K562 (cell line): ENCODE data around the gene GAK. TPM values are rescaled to one million over a fixed set of nuclear protein-coding genes. Genes with fewer than 3 reads are reported as not detected.

Experiments used
- ATAC-seq: fragments of 200-7000 bp; cut with Tn5 transposase; 3 replicates; pipeline ENCODE4 v1.9.1; 2020; ENCODE audit warnings: moderate library complexity
- BruUV-seq: library from RNA; stranded (reverse); fragments of 400-500 nt; replicated peaks from 2 replicates; lab custom pipeline; 2021; lab: Mats Ljungman, UMichigan
- CTCF ChIA-PET: fragments of 300-600 bp; formaldehyde crosslinking; extraction: SDS; loops from one replicate; lab custom pipeline; 2021; ENCODE audit warnings: low intra/inter-chr PET ratio; lab: Yijun Ruan, JAX
- POLR2A ChIA-PET: fragments of 300-600, 350-650 bp; sonication (Branson Sonifier 250); formaldehyde crosslinking; extraction: SDS; loops from one replicate; lab custom pipeline; 2021; ENCODE audit warnings: antibody characterized with exemption, inconsistent platforms; lab: Yijun Ruan, JAX
- DNase-seq, 4 experiments: peaks; one replicate each; pipeline versions ENCODE4 v3.0.0 to v3.0.0-alpha.2; 2011 to 2018; ENCODE audit warnings: low spot score in 3 of 4, mixed read lengths in 3 of 4; ENCODE audit errors: extremely low read depth in 1 of 4
- FAIRE-seq: peaks from 2 replicates; lab custom pipeline; 2011; peaks lifted over from hg19 to GRCh38; lab: Jason Lieb, UNC
- H2AFZ ChIP-seq: 2 replicates; pipeline ENCODE4 v1.6.0; 2011; ENCODE audit warnings: low read depth, low read length, control low read depth, inconsistent platforms
- H3K27ac ChIP-seq: fragments of 200-600 bp; 3 replicates; pipeline ENCODE4 v1.8.0; 2011; ENCODE audit warnings: low read depth, mild to moderate bottlenecking, control low read depth, inconsistent platforms, low read length, moderate library complexity, mixed read lengths; ENCODE audit errors: extremely low read depth
- H3K27me3 ChIP-seq, 2 experiments: fragments of 300-600 bp in 1 of 2; 2 replicates in 1 of 2; 3 replicates in 1 of 2; pipeline versions ENCODE4 v1.6.0 to v1.8.0; 2011; ENCODE audit warnings: inconsistent platforms in 2 of 2, low read length in 2 of 2, mild to moderate bottlenecking in 1 of 2, mixed read lengths in 1 of 2, moderate library complexity in 1 of 2; ENCODE audit not compliant: control insufficient read depth in 2 of 2, insufficient read depth in 2 of 2
- H3K36me3 ChIP-seq: fragments of 300-600 bp; 3 replicates; pipeline ENCODE4 v1.8.0; 2011; ENCODE audit warnings: mild to moderate bottlenecking, low read length, inconsistent platforms; ENCODE audit not compliant: control insufficient read depth, insufficient read depth
- H3K4me1 ChIP-seq, 2 experiments: fragments of 200-600 bp in 1 of 2; replicated peaks in 1 of 2; 2 replicates in 1 of 2; 3 replicates in 1 of 2; pipeline versions ENCODE4 v1.5.1 to v1.8.0; 2011; ENCODE audit warnings: inconsistent platforms in 2 of 2, low read length in 2 of 2, mild to moderate bottlenecking in 1 of 2, mixed read lengths in 1 of 2, moderate library complexity in 1 of 2; ENCODE audit not compliant: control insufficient read depth in 2 of 2, insufficient read depth in 2 of 2
- H3K4me2 ChIP-seq: 2 replicates; pipeline ENCODE4 v1.6.1; 2011; ENCODE audit warnings: low read length, control low read depth, inconsistent platforms, mixed read lengths; ENCODE audit not compliant: insufficient read depth
- H3K4me3 ChIP-seq: fragments of 200-600 bp; sonication (generic), shearing (Covaris generic); 2 replicates; pipeline ENCODE4 v1.5.1; 2016; ENCODE audit warnings: control low read depth, inconsistent platforms
- H3K79me2 ChIP-seq: fragments of 200-600 bp; 3 replicates; pipeline ENCODE4 v1.8.0; 2011; ENCODE audit warnings: low read length, inconsistent platforms; ENCODE audit not compliant: control insufficient read depth, insufficient read depth
- H3K9ac ChIP-seq, 2 experiments: 2 replicates each; pipeline versions ENCODE4 v1.6.0 to v1.6.1; 2011; ENCODE audit warnings: low read depth in 2 of 2, low read length in 2 of 2, control low read depth in 1 of 2, inconsistent platforms in 1 of 2, mild to moderate bottlenecking in 1 of 2, mixed read lengths in 1 of 2; ENCODE audit not compliant: insufficient read depth in 1 of 2
- H3K9me1 ChIP-seq: one replicate; pipeline ENCODE4 v1.6.0; 2011; ENCODE audit warnings: inconsistent platforms, mild to moderate bottlenecking, low read length, moderate library complexity; ENCODE audit not compliant: control insufficient read depth, insufficient read depth
- H3K9me3 ChIP-seq: replicated peaks from 2 replicates; pipeline ENCODE4 v1.5.1; 2011; ENCODE audit warnings: low read depth, low read length, inconsistent platforms; ENCODE audit not compliant: control insufficient read depth, insufficient read depth
- H4K20me1 ChIP-seq: replicated peaks from 2 replicates; pipeline ENCODE4 v1.6.1; 2011; ENCODE audit warnings: low read length, inconsistent platforms, mixed read lengths; ENCODE audit not compliant: control insufficient read depth, insufficient read depth
- ARHGAP35 ChIP-seq: fragments of 450-650 bp; IDR thresholded peaks from 2 replicates; pipeline ENCODE4 v1.6.1; 2018; ENCODE audit not compliant: partially characterized antibody
- ATF1 ChIP-seq, 2 experiments: fragments of 450-650 bp in 1 of 2; IDR thresholded peaks; 2 replicates each; pipeline ENCODE4 v1.6.1; 2016; ENCODE audit warnings: missing compliant biosample characterization in 1 of 2, missing genetic modification characterization in 1 of 2
- DPF2 ChIP-seq: fragments of 450-650 bp; IDR thresholded peaks from 2 replicates; pipeline ENCODE4 v1.6.1; 2016
- EGR1 ChIP-seq: fragments of 450-650 bp; conservative IDR thresholded peaks from 2 replicates; pipeline ENCODE4 v1.6.1; 2017; ENCODE audit warnings: mild to moderate bottlenecking
- ELK1 ChIP-seq: sonication (generic); formaldehyde crosslinking; IDR thresholded peaks from 2 replicates; pipeline ENCODE4 v1.8.1; 2022; ENCODE audit warnings: missing genetic modification reagents
- HEY1 ChIP-seq: fragments of 250-450 bp; sonication (Bioruptor Pico); IDR thresholded peaks from 2 replicates; pipeline ENCODE4 v1.5.0; 2020; ENCODE audit warnings: mild to moderate bottlenecking, moderate library complexity, borderline replicate concordance
- PTBP1 ChIP-seq: fragments of 200-400 bp; formaldehyde crosslinking; IDR thresholded peaks from 2 replicates; pipeline ENCODE4 v1.6.1; 2017; ENCODE audit warnings: low read depth, low read length
- PYGO2 ChIP-seq: fragments of 450-650 bp; IDR thresholded peaks from 2 replicates; pipeline ENCODE4 v1.6.1; 2016; ENCODE audit warnings: mild to moderate bottlenecking, missing genetic modification characterization, moderate library complexity, missing compliant biosample characterization
- TARDBP ChIP-seq: fragments of 450-650 bp; IDR thresholded peaks from 2 replicates; pipeline ENCODE4 v1.6.1; 2016
- VEZF1 ChIP-seq: fragments of 200-800 bp; sonication (Bioruptor generic); IDR thresholded peaks from 2 replicates; pipeline ENCODE4 v1.6.1; 2017; ENCODE audit warnings: missing genetic modification characterization, missing compliant biosample characterization
- YBX1 ChIP-seq: fragments of 450-650 bp; IDR thresholded peaks from 2 replicates; pipeline ENCODE4 v1.7.1; 2016; ENCODE audit warnings: mild to moderate bottlenecking
- ZBTB5 ChIP-seq: fragments of 450-650 bp; IDR thresholded peaks from 2 replicates; pipeline ENCODE4 v1.6.1; 2017; ENCODE audit warnings: antibody characterized with exemption
- ZBTB7A ChIP-seq: IDR thresholded peaks from 2 replicates; pipeline ENCODE4 v1.6.1; 2011; ENCODE audit warnings: low read depth, mild to moderate bottlenecking, low read length, moderate library complexity, borderline replicate concordance; ENCODE audit not compliant: control insufficient read depth
- ZNF274 ChIP-seq: IDR thresholded peaks from 2 replicates; pipeline ENCODE4 v1.6.1; 2011; ENCODE audit warnings: low read depth, mild to moderate bottlenecking, low read length, moderate library complexity, borderline replicate concordance
- ZZZ3 ChIP-seq: fragments of 450-650 bp; IDR thresholded peaks from 2 replicates; pipeline ENCODE4 v1.6.1; 2016; ENCODE audit warnings: antibody characterized with exemption, mild to moderate bottlenecking, moderate library complexity
- WGBS: fragments of 100-300 bp; shearing (Covaris generic); methylation state at CpG from one replicate; pipeline ENCODE4 v1.1.6; 2016; ENCODE audit warnings: low coverage, mixed read lengths; ENCODE audit not compliant: insufficient coverage; ENCODE audit errors: missing lambda C conversion rate; 5-methylcytosine and 5-hydroxymethylcytosine counted together
- in situ Hi-C: fragments of 300-500 bp; cut with MboI; formaldehyde crosslinking; loops from 4 replicates; pipeline ENCODE4 v1.15.0; 2018; ENCODE audit warnings: inconsistent platforms, mixed read lengths
- intact Hi-C: fragments of 100-400 bp; cut with micrococcal nuclease; formaldehyde crosslinking; loops from 2 replicates; pipeline ENCODE4 v1.14.2; 2022
- polyA plus RNA-seq, 8 experiments: library from polyadenylated mRNA; depleted of rRNA in 4 of 8; stranded (reverse) in 5 of 8; unstranded in 3 of 8; fragments of >200 nt; fragmentation: Nextera tagmentation in 2 of 8; fragmentation: Illumina TruSeq in 1 of 8; extraction: Ambion mirVana in 2 of 8; extraction: Trizol in 1 of 8; gene quantifications; 2 replicates each; pipeline versions ENCODE4 v1.2.1 to v1.2.3, GENCODE V29; 2011 to 2014; ENCODE audit warnings: inconsistent platforms in 1 of 8, missing spikeins in 1 of 8
- total RNA-seq, 7 experiments: library from RNA; depleted of rRNA in 6 of 7; stranded (reverse); fragments of >200 nt in 6 of 7; fragmentation: Illumina TruSeq in 2 of 7; extraction: Trizol in 2 of 7; gene quantifications; 2 replicates each; pipeline versions ENCODE4 v1.2.1 to v1.2.3, GENCODE V29; 2011 to 2021; ENCODE audit warnings: low replicate concordance in 1 of 7

GAK gene
- total and polyA plus RNA-seq, 9 of the 15 experiments (the other 6 are each of a cell fraction or from before 2014, with no cell fraction given) = 1.3 to 102 (median 16.2) TPM

DNA sequence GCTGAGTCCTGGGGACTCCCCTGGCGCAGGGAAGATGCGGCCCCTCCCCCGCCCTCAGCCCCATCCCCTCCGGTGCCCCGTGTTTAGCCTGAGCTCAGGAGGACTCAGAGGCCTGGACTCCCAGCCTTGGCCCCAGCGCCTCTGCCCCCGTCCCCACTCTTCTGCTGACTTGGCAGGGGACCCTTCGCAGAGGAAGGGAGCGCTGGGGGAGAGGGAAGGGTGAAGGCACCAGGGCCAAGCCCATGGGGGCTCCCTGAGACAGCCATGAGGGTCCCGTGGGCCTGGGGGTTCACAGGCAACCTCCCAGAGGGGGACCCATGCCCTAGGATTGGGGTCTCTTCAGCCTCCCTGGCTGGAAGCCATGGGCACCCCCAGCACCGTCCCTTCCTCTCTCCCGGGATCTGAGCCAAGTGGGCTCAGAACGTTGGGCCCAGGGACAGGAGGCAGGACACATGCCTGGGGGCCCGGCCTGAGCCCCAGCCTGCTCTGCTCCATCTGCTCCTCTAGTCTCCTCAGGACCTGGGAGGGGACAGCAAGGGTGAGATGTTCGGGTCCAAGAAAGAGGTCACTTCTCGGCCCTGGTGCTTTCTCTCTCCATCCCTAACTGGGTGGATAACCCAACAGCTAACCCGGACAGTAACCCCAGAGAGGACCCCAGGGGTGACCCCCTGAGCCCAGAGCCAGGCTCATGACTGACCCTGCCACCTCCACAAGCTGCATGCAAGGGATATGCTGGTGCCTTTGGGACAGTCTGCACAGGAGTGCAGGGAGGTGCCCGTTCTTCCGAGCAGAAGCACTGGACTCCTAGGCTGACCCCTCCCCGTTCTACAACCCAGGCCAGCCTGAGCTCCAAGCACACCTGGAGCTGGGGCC, 104.7 kb downstream of the GAK start (continued):
- TF ChIP-seq ELK1 (CRISPR knock-in tag) = no peak
- TF ChIP-seq HEY1 (CRISPR knock-in tag) = no peak
- no peak for TF ChIP-seq ATF1 (CRISPR knock-in tag; IDR thresholded peaks at IDR 0.05)
- TF ChIP-seq ATF1 (tag; IDR thresholded peaks at IDR 0.05) = no peak
- TF ChIP-seq DPF2 = no peak
- no peak for TF ChIP-seq TARDBP
- TF ChIP-seq PTBP1 = no peak
- TF ChIP-seq YBX1 = no peak
- TF ChIP-seq PYGO2 (tag) = no peak

GRCh38 chr4:826508-827208, 105.5 kb downstream of the GAK start:
- FAIRE-seq = no peak
- 0 out of 2 replicates have a peak, but pooled peaks cover under 1% of the 10 kb centered on the region for H3K9me3 ChIP-seq
- H3K79me2 ChIP-seq = no peaks in the 10 kb centered on the region
- intact Hi-C loops (no loop called here), in situ Hi-C loops (no loop called here)
- H3K4me2 ChIP-seq = no peak overlapping the region
- peak overlapping the region in 1 of 2 experiments; percentile 55; a peak in 1 of 4 replicates for H3K9ac ChIP-seq
- WGBS = 0% methylated on average over 15 of the region's 75 CpGs
- H3K27ac ChIP-seq = no peak overlapping the region
- no peaks in the 10 kb centered on the region for H4K20me1 ChIP-seq
- DNase-seq = peak in 3 of 4 experiments; percentile 66 to 82 (median 79)
- peaks cover 9 to 57% of the 10 kb centered on the region in 2 experiments; a peak in 4 of 5 replicates for H3K27me3 ChIP-seq
- ChIA-PET CTCF (no interaction called here), POLR2A (interaction anchor here (0.6 kb wide), 1 partner anchor 22 kb away, joined by 4 read pairs; no protein-coding TSS in a partner anchor)
- peak; percentile 21 for ATAC-seq
- BruUV-seq = no TSS peak
- H3K4me3 ChIP-seq = peak overlapping the region; percentile 11; the same call in 1 of the 2 replicates
- H3K4me1 ChIP-seq = peaks cover 0 to 64% of the 10 kb centered on the region in 2 experiments; a peak in 3 of 5 replicates
- TF ChIP-seq ZBTB7A = peak; percentile 72; the same call in 1 of the 2 replicates
- peak; percentile 65; the same call in 1 of the 2 replicates for TF ChIP-seq ZBTB5
- peak; percentile 48; the same call in 1 of the 2 replicates for TF ChIP-seq VEZF1 (CRISPR knock-in tag)
- TF ChIP-seq ZZZ3 = no peak
- 0 out of 2 replicates have a peak, but pooled peaks have one; percentile 16 for TF ChIP-seq EGR1
- TF ChIP-seq ZNF274 = no peak
- TF ChIP-seq ARHGAP35 = no peak
- H3K9me1 ChIP-seq = no peaks in the 10 kb centered on the region
- no peaks in the 10 kb centered on the region for H3K36me3 ChIP-seq
- no peak overlapping the region for H2AFZ ChIP-seq
